ENCODE results near the gene HAND2.

Gene HAND2

DNA sequence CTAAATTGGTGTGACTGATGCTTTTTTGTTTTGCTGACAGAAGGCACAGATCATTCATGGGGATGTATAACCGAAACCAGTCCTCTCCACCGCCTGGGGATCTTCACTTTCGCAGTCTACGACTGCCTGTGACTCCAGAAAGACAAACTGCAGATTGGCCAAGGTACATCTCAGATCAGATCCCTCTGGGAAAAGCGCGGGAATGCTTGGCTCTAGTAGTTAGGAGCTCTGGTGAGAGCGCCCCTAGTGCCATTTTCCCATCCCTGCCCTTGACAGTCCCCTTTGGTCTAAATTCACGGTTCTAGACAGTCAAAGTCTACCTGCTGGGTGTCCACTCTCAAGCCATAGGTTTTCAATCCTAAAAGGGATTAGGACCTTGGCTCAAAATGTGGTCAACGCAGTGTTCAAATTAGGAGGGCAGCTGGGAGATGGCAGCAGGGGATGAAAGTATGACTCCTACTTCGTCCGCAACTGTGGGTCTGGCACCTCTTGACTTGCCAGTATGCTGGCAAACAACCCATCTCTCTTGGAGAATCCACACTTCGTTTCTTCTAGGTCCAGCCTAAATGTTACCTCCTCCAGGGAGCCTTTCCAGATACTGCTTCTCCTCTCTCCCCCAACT, 6.9 kb upstream of the HAND2 start:
- no peak for DNase-seq (ENCODE audit: low read depth, low spot score)

GRCh38 chr4:173535957-173536356, 5.9 kb upstream of the HAND2 start:
- no peak for DNase-seq (ENCODE audit: low read depth, low spot score)

GRCh38 chr4:173535165-173535902, 5.3 kb upstream of the HAND2 start:
- DNase-seq (ENCODE audit: low read depth, low spot score): no peak

- DNase-seq (ENCODE audit: low read depth, low spot score): no peak
Measured at GRCh38 chr4:173534434-173534833, 4.4 kb upstream of the HAND2 start.

GRCh38 chr4:173532725-173533511, 2.9 kb upstream of the HAND2 start:
- DNase-seq (ENCODE audit: low read depth, low spot score): no peak

DNA sequence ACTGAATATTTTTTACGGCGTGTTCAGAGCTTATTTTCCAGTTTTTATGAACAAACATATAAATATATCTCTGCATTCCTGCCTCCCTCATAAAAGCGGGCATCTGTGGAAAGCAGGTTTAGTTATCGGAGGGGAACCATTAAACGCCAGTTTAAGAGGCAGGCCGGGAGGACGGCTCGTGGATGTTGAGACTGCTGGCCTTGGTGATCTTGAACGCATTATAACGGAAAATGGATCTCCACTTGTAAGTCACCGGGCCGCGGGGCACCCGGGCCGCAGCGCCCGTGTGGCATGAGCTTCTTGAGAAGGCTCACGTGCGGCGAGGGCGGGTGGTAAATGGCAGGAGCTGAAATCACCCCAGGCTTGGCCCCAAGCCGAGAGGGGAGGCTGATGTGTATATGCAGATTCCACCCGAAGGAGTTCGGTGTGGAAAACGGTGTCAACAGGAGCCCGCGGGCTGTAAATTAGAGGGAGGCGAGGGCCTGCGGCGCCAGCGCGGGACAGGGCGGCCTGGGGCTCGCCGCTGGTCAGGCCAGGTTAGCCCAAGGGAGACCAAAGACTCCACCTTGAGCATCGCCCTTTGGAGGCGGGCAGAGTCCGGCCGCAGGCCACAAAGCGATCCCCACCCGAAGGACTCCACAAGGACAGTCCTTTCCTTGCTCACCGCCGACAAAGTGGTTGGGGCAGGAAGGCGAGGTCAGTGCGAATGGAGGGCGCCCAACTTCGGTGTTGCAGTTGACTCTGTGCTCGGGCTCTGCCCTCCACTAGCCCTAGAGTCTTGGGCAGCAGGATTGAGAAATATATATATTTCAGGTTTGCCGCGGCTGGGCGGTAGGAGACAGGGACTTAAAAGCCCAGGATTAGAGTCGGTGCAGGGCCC, 1.3 kb upstream of the HAND2 start:
- DNase-seq (ENCODE audit: low read depth, low spot score): no peak

GRCh38 chr4:173530326-173531085, 477 bp upstream of the HAND2 start:
- DNase-seq (ENCODE audit: low read depth, low spot score): no peak

GRCh38 chr4:173528378-173529321, 1.4 kb downstream of the HAND2 start:
- no peak for DNase-seq (ENCODE audit: low read depth, low spot score)

DNA sequence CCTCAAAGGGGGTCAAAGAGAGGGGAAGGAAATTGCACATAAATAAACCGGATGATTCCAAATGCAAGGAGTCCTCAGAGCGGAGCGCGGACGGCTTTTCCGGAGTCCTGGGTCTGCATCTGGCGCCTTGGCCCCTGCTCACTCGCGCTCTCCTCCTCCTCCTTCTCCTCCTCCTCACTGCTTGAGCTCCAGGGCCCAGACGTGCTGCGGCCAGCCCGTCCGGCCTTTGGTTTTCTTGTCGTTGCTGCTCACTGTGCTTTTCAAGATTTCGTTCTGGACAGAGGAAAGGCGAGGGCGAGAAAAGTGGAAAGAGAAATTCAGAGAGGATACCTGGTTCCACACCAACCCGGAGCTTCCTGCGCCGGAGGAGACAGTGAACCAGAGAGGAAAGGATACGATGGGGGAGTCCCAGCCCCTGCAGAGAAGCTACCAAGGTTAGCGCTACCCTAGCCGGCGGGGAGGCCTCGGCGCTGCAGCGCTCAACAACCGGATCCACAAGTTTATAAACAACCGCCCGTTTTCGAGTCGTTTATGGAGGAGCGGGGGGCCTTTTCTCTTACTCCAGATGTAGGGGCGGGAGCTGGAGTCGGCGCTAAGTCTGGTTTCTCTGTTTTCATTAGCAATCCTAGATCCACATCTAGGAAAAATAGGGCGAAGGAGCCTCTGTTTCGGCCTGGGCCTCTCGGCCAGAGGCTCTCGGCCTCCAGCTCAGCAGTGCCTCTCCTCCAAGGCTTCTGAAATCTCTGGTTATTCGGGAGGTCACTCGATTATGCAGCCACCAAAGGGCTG, 2.7 kb downstream of the HAND2 start:
- DNase-seq (ENCODE audit: low read depth, low spot score): no peak

GRCh38 chr4:173526724-173527102, 3.3 kb downstream of the HAND2 start:
- no peak for DNase-seq (ENCODE audit: low read depth, low spot score)

DNA sequence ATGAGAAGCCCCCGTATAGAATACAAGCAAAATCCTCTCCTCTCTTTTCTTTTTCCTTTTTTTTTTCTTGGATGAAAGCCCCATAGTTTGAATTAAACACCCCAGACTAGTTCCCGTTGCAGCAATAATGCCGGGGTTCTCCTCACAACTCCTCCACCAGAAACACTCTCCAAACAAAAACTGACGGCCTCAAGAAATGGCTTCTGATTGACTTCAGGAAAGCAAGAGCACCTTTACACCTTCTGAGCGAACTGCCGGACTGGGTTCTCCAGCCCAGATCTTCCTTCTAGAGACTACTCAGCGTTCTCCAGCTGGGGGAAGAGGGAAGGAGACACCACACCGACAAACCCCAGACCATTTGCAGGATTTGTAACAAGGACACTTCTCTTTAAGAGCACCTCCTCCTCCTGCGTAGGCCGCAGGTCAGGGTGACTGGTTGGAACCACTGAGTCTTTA, 4.0 kb downstream of the HAND2 start:
- no peak for DNase-seq (ENCODE audit: low read depth, low spot score)

DNA sequence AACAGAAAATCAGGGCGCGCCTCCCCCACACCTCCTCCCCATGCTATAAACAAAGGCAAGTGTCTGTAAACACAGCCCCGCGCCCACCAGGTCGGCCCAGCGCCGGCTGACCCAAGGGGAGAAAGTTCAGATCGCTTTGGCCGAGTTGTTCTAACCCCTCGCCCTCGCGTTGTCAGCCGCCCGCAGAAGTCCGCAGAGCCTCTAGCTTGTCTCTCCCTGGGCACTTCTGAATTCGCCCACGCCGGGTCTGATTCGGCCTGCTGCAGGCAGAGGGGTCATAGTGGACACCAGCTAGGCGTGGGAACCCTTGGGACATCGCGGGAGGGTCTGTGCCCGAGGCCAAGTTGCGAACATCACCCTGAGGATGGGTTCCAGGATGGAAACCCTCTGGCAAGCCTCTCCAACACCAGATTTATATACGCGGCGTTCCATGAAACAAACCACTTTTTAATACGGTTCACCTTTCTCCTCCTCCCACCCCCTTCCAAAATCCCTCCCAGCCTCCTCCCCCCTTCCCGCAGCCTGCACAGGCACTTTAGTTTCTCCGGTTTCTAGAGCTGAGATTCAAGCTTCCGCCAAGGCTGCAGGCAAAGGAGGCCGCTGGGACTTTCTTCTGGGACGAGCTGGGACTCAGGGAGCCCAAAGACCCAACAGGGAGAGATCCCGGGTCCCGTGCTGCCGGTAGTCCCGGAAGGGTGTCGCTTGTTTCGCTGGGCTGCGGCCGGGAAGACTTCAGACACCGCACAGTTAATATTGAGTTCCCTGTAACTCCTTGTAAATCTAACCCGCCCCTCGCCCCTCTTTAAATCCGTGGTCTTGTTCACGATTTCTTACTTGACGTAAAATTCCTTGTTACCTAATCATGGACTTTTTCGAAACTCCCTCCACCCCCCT, 4.7 kb downstream of the HAND2 start:
- DNase-seq (ENCODE audit: low read depth, low spot score): no peak

DNA sequence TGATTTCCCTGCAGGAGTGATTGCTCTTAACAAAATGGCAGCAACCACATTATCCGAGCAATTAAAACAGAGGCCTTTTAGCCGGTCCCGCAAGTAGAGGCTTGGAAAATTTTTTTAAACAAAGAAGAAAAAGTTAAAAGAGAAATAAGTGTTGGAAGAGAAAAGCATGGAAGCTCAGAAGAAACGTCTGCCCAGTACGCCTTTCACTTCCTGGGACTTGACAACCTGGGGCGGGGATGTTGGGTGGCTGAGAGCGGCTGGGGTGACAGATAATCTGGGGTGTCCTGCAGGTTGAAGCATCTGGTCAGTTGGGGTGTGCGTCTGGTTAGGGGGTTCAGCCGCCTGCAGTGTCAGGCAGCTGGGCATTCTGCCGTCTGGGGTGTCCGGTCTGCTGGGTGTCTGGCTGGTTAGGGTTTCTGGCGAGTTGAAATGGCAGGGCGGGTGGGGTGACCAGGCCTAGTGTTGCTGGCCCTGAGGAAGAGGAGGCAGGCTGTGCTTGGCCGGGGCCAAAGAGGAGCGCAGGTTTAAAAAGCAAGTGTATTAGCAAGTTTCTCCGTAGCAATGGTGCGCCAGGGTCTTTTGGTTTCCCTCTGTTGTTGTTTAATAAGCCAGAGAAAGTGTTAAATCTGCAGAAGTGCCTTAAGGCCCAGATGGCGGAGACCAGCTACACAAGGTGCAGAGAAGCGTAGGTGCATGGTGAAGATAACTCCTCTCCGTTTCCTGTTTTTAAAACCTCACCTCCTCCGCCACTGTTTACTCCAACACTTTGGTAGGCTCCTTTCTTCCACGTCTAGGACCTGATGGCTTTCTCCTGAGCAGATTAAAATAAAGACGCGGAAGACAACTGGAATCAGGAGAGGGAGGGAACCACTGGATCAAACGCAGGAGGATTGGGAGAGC, 5.6 kb downstream of the HAND2 start:
- no peak for DNase-seq (ENCODE audit: low read depth, low spot score)

GRCh38 chr4:173522951-173523395, 7.1 kb downstream of the HAND2 start:
- no peak for DNase-seq (ENCODE audit: low read depth, low spot score)

- DNase-seq (ENCODE audit: low read depth, low spot score): no peak
Measured at GRCh38 chr4:173522160-173522950, 7.7 kb downstream of the HAND2 start.
